ENCODE data around the gene LRRC4C.
"Not testable (repeated sequence)": the region's sequence is repeated elsewhere in the genome, so short reads cannot be mapped to it uniquely, and the experiment has no call there.

The LRRC4C gene

GRCh38 chr11:41005986-41006385 is 453.5 kb downstream of the LRRC4C start:
- no peak for DNase-seq

- no peak for DNase-seq
Measured at GRCh38 chr11:41003339-41004282, 455.8 kb downstream of the LRRC4C start.

- DNase-seq: no peak
Measured at GRCh38 chr11:40998920-40999319, 460.5 kb downstream of the LRRC4C start.

GRCh38 chr11:40987776-40988435 is 471.5 kb downstream of the LRRC4C start:
- no peak for DNase-seq

- no peak for DNase-seq
Measured at GRCh38 chr11:40986320-40986719, 473.1 kb downstream of the LRRC4C start.

GRCh38 chr11:40975076-40975475 is 484.4 kb downstream of the LRRC4C start:
- DNase-seq: no peak

- DNase-seq: no peak
Measured at GRCh38 chr11:40974186-40974795, 485.2 kb downstream of the LRRC4C start.

- no peak for DNase-seq
Measured at GRCh38 chr11:40958707-40959106, 500.7 kb downstream of the LRRC4C start.

GRCh38 chr11:40952479-40952878 is 507.0 kb downstream of the LRRC4C start:
- DNase-seq: no peak

- DNase-seq: no peak
Measured at GRCh38 chr11:40938002-40938401, 521.5 kb downstream of the LRRC4C start.

GRCh38 chr11:40924915-40925314 is 534.5 kb downstream of the LRRC4C start:
- DNase-seq: no peak

- no peak for DNase-seq
Measured at GRCh38 chr11:40921246-40921645, 538.2 kb downstream of the LRRC4C start.

- DNase-seq: not testable (repeated sequence)
Measured at GRCh38 chr11:40910774-40911173, 548.7 kb downstream of the LRRC4C start.

GRCh38 chr11:40894501-40894900 is 565.0 kb downstream of the LRRC4C start:
- no peak for DNase-seq

- no peak for DNase-seq
Measured at GRCh38 chr11:40885250-40885954, 574.0 kb downstream of the LRRC4C start.

GRCh38 chr11:40882301-40882700 is 577.2 kb downstream of the LRRC4C start:
- DNase-seq: no peak

- no peak for DNase-seq
Measured at GRCh38 chr11:40879911-40880310, 579.5 kb downstream of the LRRC4C start.

GRCh38 chr11:40877981-40878380 is 581.5 kb downstream of the LRRC4C start:
- DNase-seq: no peak

GRCh38 chr11:40877256-40877655 is 582.2 kb downstream of the LRRC4C start:
- DNase-seq: no peak

- no peak for DNase-seq
Measured at GRCh38 chr11:40867991-40868632, 591.3 kb downstream of the LRRC4C start.

GRCh38 chr11:40857754-40858153 is 601.7 kb downstream of the LRRC4C start:
- DNase-seq: not testable (repeated sequence)

GRCh38 chr11:40842750-40843339 is 616.6 kb downstream of the LRRC4C start:
- DNase-seq: no peak
